Left renal cortex interstitium (tissue), 4 donors: ENCODE measurements around the gene U2AF1L4. TPM values are rescaled to one million over a fixed set of nuclear protein-coding genes. Genes with fewer than 3 reads are reported as not detected.
A peak's percentile ranks its signal among the peaks of the same experiment; 100 is the strongest.

ENCODE experiments used
- DNase-seq, 4 donors: peaks; one replicate each; pipeline ENCODE4 v3.0.0-alpha.2; 2013; ENCODE audit warnings: low read depth in 4 of 4, low spot score in 2 of 4, missing footprints in 1 of 4
- polyA plus RNA-seq, 4 donors: library from polyadenylated mRNA; unstranded; fragments of 120-200 nt; gene quantifications; one replicate each; pipeline ENCODE4 v1.2.1, GENCODE V29; 2013; ENCODE audit not compliant: insufficient read length in 4 of 4

U2AF1L4 gene
- polyA plus RNA-seq, 4 donors = 15.7 to 21.8 (median 19.7) TPM

- DNase-seq = no peak
These were observed 1.4 kb downstream of the U2AF1L4 start for GRCh38 chr19:35743640-35744429.

GRCh38 chr19:35742121-35742724 lies 3.0 kb downstream of the U2AF1L4 start, which contains the start of gene IGFLR1:
TSS of gene IGFLR1 (minus strand) at chr19:35742452. CDS start at chr19:35741180, 1,272 bp downstream.
- DNase-seq = no peak

GRCh38 chr19:35741203-35741515 lies 4.1 kb downstream of the U2AF1L4 start:
- DNase-seq = no peak

GRCh38 chr19:35740423-35741202 lies 4.6 kb downstream of the U2AF1L4 start:
- DNase-seq = peak in 3 of 4 donors; percentile 91 to 96 (median 91)

DNA sequence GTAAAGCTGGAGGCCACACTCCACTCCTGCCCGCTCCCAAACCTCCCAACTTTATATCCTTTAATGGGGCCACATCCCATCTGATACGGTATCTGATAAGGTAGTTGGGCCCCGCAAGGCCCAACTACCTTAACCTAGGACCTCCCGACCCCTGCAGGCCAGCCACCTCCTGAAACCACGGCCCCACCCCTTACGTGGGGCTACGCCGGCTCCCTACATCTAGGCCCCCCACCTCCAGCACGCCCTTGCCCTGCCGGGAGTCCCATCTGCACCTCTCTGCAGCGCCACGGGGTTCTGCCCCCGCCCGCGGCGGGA lies 5.2 kb downstream of the U2AF1L4 start:
- DNase-seq = no peak

GRCh38 chr19:35739275-35740107 lies 5.7 kb downstream of the U2AF1L4 start:
- DNase-seq = no peak

DNA sequence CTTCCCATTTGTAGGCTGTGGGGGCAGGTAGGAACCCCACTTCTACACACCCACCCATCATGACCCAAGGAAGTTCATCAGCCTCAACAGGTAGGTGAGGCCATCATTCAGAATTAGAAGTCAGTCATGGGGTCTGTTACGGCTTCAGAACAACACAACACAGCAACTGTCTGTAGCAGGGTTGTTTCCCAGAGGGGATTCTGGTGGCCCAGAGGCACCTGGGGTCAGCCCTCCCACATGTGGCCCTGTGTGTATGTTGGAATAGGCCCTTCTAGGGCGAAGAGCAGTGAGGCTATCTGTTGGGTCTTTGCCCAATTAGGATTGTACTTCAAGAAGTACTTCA lies 6.4 kb downstream of the U2AF1L4 start:
- no peak for DNase-seq

DNA sequence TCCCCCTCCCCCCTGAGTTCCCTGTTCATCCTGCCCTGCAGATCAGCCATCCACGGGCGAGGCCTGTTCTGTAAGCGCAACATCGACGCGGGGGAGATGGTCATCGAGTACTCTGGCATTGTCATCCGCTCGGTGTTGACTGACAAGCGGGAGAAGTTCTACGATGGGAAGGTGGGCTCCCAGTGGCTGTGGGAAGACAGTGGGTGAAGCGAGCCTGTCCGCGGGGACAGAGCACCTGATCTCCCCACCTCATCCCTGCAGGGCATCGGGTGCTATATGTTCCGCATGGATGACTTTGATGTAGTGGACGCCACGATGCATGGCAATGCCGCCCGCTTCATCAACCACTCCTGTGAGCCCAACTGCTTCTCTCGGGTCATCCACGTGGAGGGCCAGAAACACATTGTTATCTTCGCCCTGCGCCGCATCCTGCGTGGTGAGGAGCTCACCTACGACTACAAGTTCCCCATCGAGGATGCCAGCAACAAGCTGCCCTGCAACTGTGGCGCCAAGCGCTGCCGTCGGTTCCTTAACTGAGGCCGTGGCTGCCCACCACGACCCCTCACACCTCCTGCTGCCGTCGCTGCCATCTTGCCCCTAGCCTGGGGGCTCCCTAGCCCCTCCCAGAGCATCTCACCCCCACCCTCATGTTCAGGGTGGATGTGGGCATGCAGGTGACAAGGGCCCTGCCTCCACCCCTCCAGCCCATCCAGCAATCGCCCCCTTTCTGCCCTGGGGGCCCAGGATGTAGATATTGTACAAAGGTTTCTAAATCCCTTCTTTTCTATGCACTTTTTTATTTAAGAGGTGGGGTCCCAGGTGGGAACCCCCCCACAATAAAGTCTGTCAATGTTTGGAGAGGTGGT lies 7.0 kb downstream of the U2AF1L4 start:
- no peak for DNase-seq

GRCh38 chr19:35736913-35737886 lies 8.0 kb downstream of the U2AF1L4 start:
- no peak for DNase-seq

DNA sequence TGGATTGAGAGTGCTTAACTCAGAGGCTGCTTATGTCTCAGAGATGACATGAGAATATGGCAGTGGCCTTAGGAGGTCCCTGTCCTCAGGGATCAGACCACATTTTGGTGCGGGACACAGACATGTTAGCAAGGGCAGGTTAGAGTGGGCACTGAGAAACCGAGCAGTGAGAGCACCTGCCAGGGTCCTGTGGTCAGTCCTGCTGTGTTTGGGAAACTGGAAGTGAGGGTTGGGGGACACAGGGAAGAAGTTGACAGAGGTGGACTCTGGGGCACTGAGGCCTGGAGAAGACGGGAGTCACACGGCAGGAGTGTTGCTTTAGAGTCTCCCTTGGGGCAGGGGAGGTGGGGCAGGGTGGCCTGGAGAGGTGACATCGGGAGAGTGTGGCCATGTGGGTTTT lies 10.3 kb downstream of the U2AF1L4 start:
- DNase-seq = no peak

DNA sequence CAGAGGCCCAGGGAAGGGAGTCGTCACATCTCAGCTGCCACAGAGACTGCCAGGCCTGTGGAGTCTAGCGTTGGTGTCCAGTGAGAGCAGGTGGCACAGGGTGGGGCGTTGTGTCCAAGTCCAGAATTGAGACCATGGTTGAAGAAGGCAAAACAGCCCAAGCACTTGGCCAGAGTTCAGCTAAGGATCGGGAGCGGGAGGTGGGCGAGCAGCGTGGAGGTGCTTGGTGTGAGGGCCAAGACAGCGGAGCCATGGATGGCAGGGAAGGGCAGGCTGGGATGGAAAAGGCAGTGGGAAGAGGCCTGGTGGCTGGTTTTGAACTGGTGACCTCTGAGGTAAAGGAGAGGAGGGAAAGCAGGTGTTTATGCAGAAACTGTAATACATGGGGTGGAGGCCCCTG lies 10.9 kb downstream of the U2AF1L4 start:
- no peak for DNase-seq

DNA sequence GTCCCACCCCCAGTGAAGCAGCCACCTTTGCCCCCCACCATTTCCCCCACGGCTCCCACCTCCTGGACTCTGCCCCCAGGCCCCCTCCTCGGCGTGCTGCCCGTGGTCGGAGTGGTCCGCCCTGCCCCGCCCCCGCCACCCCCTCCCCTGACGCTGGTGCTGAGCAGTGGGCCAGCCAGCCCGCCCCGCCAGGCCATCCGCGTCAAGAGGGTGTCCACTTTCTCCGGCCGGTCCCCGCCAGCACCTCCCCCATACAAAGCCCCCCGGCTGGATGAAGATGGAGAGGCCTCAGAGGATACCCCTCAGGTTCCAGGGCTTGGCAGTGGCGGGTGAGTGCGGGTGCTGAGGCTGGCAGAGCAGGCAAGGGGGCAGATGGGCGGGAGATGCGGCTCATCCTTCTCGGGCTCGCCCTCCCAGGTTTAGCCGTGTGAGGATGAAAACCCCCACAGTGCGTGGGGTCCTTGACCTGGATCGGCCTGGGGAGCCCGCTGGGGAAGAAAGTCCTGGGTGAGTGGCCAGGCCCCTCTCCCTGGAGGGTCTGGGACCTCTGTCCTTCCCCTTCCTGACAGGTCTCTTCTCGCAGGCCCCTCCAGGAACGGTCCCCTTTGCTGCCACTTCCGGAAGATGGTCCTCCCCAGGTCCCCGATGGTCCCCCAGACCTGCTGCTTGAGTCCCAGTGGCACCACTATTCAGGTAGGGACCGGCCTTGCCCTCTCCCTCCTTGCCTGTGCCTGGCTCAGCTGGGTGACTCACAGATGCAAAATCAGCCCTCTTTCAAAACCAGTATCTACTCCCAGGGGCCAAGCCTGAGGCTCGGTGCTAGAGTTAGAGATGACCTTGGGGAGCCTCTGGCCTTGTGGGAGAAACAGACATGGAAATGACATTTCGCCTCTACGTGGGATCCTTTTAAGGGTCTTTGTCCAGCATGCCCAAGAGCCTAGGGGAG lies 11.8 kb downstream of the U2AF1L4 start:
- DNase-seq = no peak

DNA sequence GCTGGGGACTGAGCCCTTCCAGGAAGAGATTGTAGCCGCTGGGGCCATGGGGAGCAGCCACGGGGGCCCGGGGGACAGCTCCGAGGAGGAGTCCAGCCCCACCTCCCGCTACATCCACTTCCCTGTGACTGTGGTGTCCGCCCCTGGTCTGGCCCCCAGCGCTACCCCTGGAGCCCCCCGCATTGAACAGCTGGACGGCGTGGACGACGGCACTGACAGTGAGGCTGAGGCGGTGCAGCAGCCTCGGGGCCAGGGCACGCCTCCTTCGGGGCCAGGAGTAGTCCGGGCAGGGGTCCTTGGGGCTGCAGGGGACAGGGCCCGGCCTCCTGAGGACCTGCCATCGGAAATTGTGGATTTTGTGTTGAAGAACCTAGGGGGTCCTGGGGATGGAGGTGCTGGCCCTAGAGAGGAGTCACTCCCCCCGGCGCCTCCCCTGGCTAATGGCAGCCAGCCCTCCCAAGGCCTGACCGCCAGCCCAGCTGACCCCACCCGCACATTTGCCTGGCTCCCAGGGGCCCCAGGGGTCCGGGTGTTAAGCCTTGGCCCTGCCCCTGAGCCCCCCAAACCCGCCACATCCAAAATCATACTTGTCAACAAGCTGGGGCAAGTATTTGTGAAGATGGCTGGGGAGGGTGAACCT lies 12.6 kb downstream of the U2AF1L4 start:
- DNase-seq = no peak

DNA sequence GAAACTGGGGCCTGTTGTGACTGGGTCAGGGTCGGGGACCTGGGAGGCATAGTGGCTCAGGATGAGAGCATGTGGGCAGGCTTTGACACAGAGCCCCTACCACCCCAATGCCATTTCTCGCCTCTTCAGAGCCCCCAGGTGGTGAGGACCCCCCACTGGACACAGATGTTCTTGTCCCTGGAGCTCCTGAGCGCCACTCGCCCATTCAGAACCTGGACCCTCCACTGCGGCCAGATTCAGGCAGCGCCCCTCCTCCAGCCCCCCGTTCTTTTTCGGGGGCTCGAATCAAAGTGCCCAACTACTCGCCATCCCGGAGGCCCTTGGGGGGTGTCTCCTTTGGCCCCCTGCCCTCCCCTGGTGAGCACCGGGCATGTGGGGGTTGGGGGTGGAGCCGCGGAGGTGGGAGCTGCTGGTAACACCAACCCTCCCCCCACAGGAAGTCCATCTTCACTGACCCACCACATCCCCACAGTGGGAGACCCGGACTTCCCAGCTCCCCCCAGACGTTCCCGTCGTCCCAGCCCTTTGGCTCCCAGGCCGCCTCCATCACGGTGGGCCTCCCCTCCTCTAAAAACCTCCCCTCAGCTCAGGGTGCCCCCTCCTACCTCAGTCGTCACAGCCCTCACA lies 13.3 kb downstream of the U2AF1L4 start:
- DNase-seq = no peak

- no peak for DNase-seq
These were observed 13.9 kb downstream of the U2AF1L4 start for GRCh38 chr19:35731353-35731752.

- no peak for DNase-seq
These were observed 14.9 kb downstream of the U2AF1L4 start for GRCh38 chr19:35730326-35730725.

DNA sequence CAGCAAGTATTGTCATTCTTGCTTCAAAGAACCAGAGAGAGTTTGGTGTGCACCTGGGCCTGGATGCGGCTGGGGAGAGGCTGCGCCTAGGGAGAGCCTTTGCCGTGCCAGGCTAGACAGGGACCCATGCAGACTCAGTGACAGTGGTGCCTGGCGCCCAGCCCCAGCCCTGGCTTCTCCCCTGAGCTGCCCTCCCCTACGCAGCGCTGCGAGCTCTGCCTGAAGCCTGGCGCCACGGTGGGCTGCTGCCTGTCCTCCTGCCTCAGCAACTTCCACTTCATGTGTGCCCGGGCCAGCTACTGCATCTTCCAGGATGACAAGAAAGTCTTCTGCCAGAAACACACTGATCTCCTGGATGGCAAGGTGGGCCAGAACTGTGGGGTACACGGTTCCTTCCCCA lies 15.5 kb downstream of the U2AF1L4 start:
- DNase-seq = no peak
